Right lobe of liver (tissue), 6 donors: ENCODE results near the gene DDX3X. TPM values are rescaled to one million over a fixed set of nuclear protein-coding genes. Genes with fewer than 3 reads are reported as not detected.

Experiments
- ATAC-seq, 4 donors: fragments of 200-7000 bp; cut with Tn5 transposase; one replicate each; pipeline ENCODE4 v1.9.1; 2020; ENCODE audit warnings: mild to moderate bottlenecking in 4 of 4, moderate library complexity in 4 of 4
- DNase-seq, 3 donors: peaks; one replicate each; pipeline ENCODE4 v3.0.0-alpha.2; 2020
- H3K27ac ChIP-seq, 3 donors: fragments of 200-600 bp; one replicate each; pipeline ENCODE4 v1.8.0; 2022
- H3K27me3 ChIP-seq, 2 donors: fragments of 200-600 bp; one replicate each; pipeline ENCODE4 v1.8.0; 2022
- H3K36me3 ChIP-seq, 4 donors: fragments of 200-600 bp; sonication (generic) in 1 of 4; one replicate each; pipeline versions ENCODE4 v1.5.1 to v1.8.0; 2017 to 2022; ENCODE audit warnings: control low read depth in 1 of 4
- H3K4me1 ChIP-seq, 4 donors: fragments of 200-600 bp; sonication (generic) in 1 of 4; one replicate each; pipeline versions ENCODE4 v1.5.1 to v1.8.0; 2017 to 2022; ENCODE audit warnings: control low read depth in 1 of 4
- H3K4me3 ChIP-seq, 3 donors: fragments of 200-600 bp; one replicate each; pipeline ENCODE4 v1.8.0; 2022
- H3K9me3 ChIP-seq, 4 donors: fragments of 200-600 bp; sonication (generic) in 1 of 4; one replicate each; pipeline versions ENCODE4 v1.5.1 to v1.8.0; 2017 to 2022; ENCODE audit warnings: control low read depth in 1 of 4
- CTCF ChIP-seq, 4 donors: fragments of 200-600 bp in 3 of 4; fragments of 450-650 bp in 1 of 4; IDR thresholded peaks; one replicate each; pipeline versions ENCODE4 v1.5.1 to v1.8.0; 2016 to 2022; ENCODE audit warnings: antibody characterized with exemption in 4 of 4, mild to moderate bottlenecking in 2 of 4
- POLR2A ChIP-seq: fragments of 450-650 bp; IDR thresholded peaks from one replicate; pipeline ENCODE4 v1.6.1; 2017; ENCODE audit warnings: antibody characterized with exemption, mild to moderate bottlenecking
- WGBS: methylation state at CpG from one replicate; pipeline ENCODE4 v1.1.6; 2018; ENCODE audit warnings: low coverage, low lambda C conversion rate; ENCODE audit not compliant: insufficient coverage; ENCODE audit errors: missing lambda C conversion rate; 5-methylcytosine and 5-hydroxymethylcytosine counted together
- intact Hi-C, 2 donors: fragments of 100-400 bp; cut with DNase I; formaldehyde crosslinking; loops; one replicate each; pipeline versions ENCODE4 v1.11.2 to v1.14.1; 2022
- small RNA-seq, 2 experiments: library from RNA; depleted of rRNA; stranded (forward); fragments of <200 nt; gene quantifications; one replicate each; pipeline ENCODE3, GENCODE V24; 2016
- total RNA-seq, 6 experiments: library from RNA; depleted of rRNA in 2 of 6; stranded (reverse); fragments of >200 nt in 2 of 6; fragmentation: NEBNext Ultra II Directional in 3 of 6; extraction: Animal tissue kit (Norgen Biotek cat#: 25700) in 3 of 6; gene quantifications; one replicate each; pipeline versions ENCODE4 v1.1.0 to v1.2.4, GENCODE V29; 2016 to 2023
- donor health status: DM: no; HTN: yes; CAD: no.
- donor health status: DM: no; HTN: no; CAD: no.
- donor health status: DM: no; HTN: no; CAD: no.
- donor health status: DM: no; HTN: yes; CAD: no.
- donor health status: DM: no; HTN: yes; CAD: no.

DDX3X gene
- total RNA-seq, 6 experiments from 2014 or later, result 85.1 to 210 (median 138) TPM

GRCh38 chrX:41412261-41413081, 78.5 kb downstream of the DDX3X start:
- peak overlapping the region in 2 of 3 donors; percentile 64 to 74 for H3K27ac ChIP-seq
- TF ChIP-seq POLR2A, result no peak
- TF ChIP-seq CTCF (IDR thresholded peaks at IDR 0.05), result peak in 2 of 4 donors; percentile 10 to 18
- ATAC-seq, result peak; percentile 92 to 94 (median 92)
- no peaks in the 10 kb centered on the region for H3K27me3 ChIP-seq
- no peaks in the 10 kb centered on the region for H3K4me1 ChIP-seq
- no peaks in the 10 kb centered on the region for H3K36me3 ChIP-seq
- 47% methylated on average over 9 of the region's 9 CpGs for WGBS
- no peaks in the 10 kb centered on the region for H3K9me3 ChIP-seq
- no peak overlapping the region for H3K4me3 ChIP-seq
- peak; percentile 58 to 69 (median 67) for DNase-seq
- intact Hi-C loops, result no loop called here

Small RNA genes within 50 kb of the gene (small RNA-seq; reads per million reads assigned to genes)
- gene RF00019 (0 reads per million in 2 experiments), gene RNA5SP502 (0 to 0.13 reads per million in 2 experiments)

Other genes starting within 250 kb of the DDX3X start
- 10 to 100 TPM; 53.5 to 76.2 (median 63.1) TPM for gene USP9X, start 248.7 kb upstream of the DDX3X start, total RNA-seq
- gene NYX, start 113.2 kb downstream of the DDX3X start, total RNA-seq, result not detected